ENCODE results near the gene SLC16A10. TPM values are rescaled to one million over a fixed set of nuclear protein-coding genes. Genes with fewer than 3 reads are reported as not detected.

The SLC16A10 gene
- total and polyA plus RNA-seq, 2 donors (not counting 3 experiments of a cell fraction or from before 2014, with no cell fraction given), result not detected

DNA sequence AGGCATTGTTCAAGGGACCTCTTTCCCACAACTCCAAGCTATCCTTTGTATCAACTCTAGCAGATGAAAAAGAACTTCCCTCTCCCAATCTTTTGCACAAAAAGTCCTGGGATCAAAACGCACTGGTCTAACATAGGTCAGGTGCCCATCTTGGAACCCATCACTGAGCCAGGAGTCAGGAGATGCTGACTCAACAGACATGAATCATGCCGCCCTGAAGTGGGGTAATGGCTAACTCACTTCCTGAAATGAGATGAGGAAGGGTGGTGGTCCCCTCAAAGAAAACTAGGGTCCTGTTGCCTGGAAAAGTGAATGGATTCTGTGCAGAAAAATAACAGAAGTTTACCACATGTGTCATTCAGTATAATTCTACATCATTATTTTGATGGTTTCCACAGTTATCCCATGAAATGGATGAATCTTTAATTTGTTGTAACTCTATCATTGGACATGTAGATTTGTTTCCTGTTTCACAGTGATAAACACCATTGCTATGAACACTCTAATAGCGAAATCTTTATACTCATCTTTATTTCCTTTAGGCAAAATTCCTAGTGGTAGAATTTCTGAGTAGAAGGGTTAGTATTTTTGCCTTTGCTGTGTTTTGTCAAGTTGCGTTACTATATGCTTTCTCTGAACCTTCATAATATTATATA, 151.3 kb downstream of the SLC16A10 start:
- DNase-seq (ENCODE audit: low read depth, low spot score) (peak; percentile 37), FAIRE-seq (no peak)
- no TSS peak for BruUV-seq (replicated peaks)
- H3K36me3 ChIP-seq (ENCODE audit: control insufficient read depth in 2 of 2, extremely low read depth in 1 of 2, insufficient read depth in 2 of 2, low read length in 2 of 2), result no peaks in the 10 kb centered on the region
- peaks cover 0 to 3% of the 10 kb centered on the region in 2 experiments for H3K27me3 ChIP-seq (ENCODE audit: control insufficient read depth in 2 of 2, insufficient read depth in 2 of 2, low read length in 2 of 2)
- no peaks in the 10 kb centered on the region for H3K9me1 ChIP-seq (replicated peaks; ENCODE audit: control insufficient read depth, extremely low read depth, insufficient read depth, low read length)
- no peaks in the 10 kb centered on the region for H3K79me2 ChIP-seq (ENCODE audit: control insufficient read depth, insufficient read depth, low read length)
- no peak overlapping the region for H3K27ac ChIP-seq (ENCODE audit: insufficient read depth, low read depth, low read length)
- H3K4me1 ChIP-seq (ENCODE audit: control insufficient read depth, extremely low read depth, insufficient read depth, low read length), result peaks cover 3% of the 10 kb centered on the region
- intact Hi-C loops (cut with micrococcal nuclease), result no loop called here
- H4K20me1 ChIP-seq (replicated peaks; ENCODE audit: control insufficient read depth, extremely low read depth, insufficient read depth, low read length), result no peaks in the 10 kb centered on the region
- ChIA-PET CTCF (interaction anchor here (1.3 kb wide), 1 partner anchor 18 kb away, joined by 4 read pairs; no protein-coding TSS in a partner anchor), POLR2A (interaction anchor here (0.7 kb wide), 1 partner anchor 369 kb away, joined by 4 read pairs; no protein-coding TSS in a partner anchor)
- dilution Hi-C loops (cut with MboI; ENCODE audit: extremely low pct_ligation_motif_present, low sequenced_read_pairs), result no loop called here
- no peak overlapping the region for H3K9ac ChIP-seq (replicated peaks; ENCODE audit: extremely low read depth, insufficient read depth, low read length)
- TF ChIP-seq FOS (IDR thresholded peaks at IDR 0.05; ENCODE audit: borderline replicate concordance, insufficient read depth, low read length) (peak; percentile 70), GATA2 (IDR thresholded peaks at IDR 0.05; ENCODE audit: insufficient read depth, insufficient read length, low read depth, low read length) (no peak)
- no peaks in the 10 kb centered on the region for H3K9me3 ChIP-seq (replicated peaks; ENCODE audit: control insufficient read depth, insufficient read depth, low read length)
- H3K4me2 ChIP-seq (ENCODE audit: insufficient read depth, low read length), result no peak overlapping the region
- peak overlapping the region; percentile 19 for H2AFZ ChIP-seq (ENCODE audit: low read depth, low read length)
- no peak overlapping the region for H3K4me3 ChIP-seq (replicated peaks in 1 of 3; ENCODE audit: insufficient read depth in 1 of 3, low read depth in 1 of 3, low read length in 3 of 3)

DNA sequence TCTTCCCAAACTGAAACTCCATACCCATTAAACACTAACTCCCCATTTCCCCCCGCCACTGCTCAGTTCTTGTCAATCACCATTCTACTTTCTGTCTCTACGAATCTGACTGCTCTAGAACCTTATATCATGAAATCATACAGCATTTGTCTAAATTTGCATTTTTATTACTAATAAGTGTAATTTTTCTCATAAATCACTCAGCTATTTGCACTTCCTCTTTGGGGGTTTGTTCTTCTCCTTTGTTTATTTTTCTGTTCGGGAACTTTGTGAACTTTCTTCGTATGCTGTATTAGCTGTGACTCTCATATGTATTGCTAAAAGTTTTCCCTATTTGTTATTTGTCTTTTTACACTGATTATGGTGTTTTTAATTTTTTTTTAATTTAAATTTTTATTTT, 152.2 kb downstream of the SLC16A10 start:
- H3K36me3 ChIP-seq (ENCODE audit: control insufficient read depth in 2 of 2, extremely low read depth in 1 of 2, insufficient read depth in 2 of 2, low read length in 2 of 2), result no peaks in the 10 kb centered on the region
- BruUV-seq (replicated peaks), result no TSS peak
- intact Hi-C loops (cut with micrococcal nuclease), result no loop called here
- H2AFZ ChIP-seq (ENCODE audit: low read depth, low read length), result peak overlapping the region; percentile 61
- DNase-seq (ENCODE audit: low read depth, low spot score) (no peak), FAIRE-seq (no peak)
- H3K27ac ChIP-seq (ENCODE audit: insufficient read depth, low read depth, low read length), result no peak overlapping the region
- no peak overlapping the region for H3K4me3 ChIP-seq (replicated peaks in 1 of 3; ENCODE audit: insufficient read depth in 1 of 3, low read depth in 1 of 3, low read length in 3 of 3)
- peaks cover 0 to 2% of the 10 kb centered on the region in 2 experiments for H3K27me3 ChIP-seq (ENCODE audit: control insufficient read depth in 2 of 2, insufficient read depth in 2 of 2, low read length in 2 of 2)
- dilution Hi-C loops (cut with MboI; ENCODE audit: extremely low pct_ligation_motif_present, low sequenced_read_pairs), result no loop called here
- no peaks in the 10 kb centered on the region for H4K20me1 ChIP-seq (replicated peaks; ENCODE audit: control insufficient read depth, extremely low read depth, insufficient read depth, low read length)
- peaks cover 3% of the 10 kb centered on the region for H3K4me1 ChIP-seq (ENCODE audit: control insufficient read depth, extremely low read depth, insufficient read depth, low read length)
- no peaks in the 10 kb centered on the region for H3K9me3 ChIP-seq (replicated peaks; ENCODE audit: control insufficient read depth, insufficient read depth, low read length)
- TF ChIP-seq EZH2 (IDR thresholded peaks at IDR 0.05; ENCODE audit: borderline replicate concordance, low read depth, low read length, severe bottlenecking) (no peak), POLR2AphosphoS5 (IDR thresholded peaks at IDR 0.05; ENCODE audit: insufficient read depth, low read depth, low read length) (no peak), FOS (IDR thresholded peaks at IDR 0.05; ENCODE audit: borderline replicate concordance, insufficient read depth, low read length) (no peak), GATA2 (IDR thresholded peaks at IDR 0.05; ENCODE audit: insufficient read depth, insufficient read length, low read depth, low read length) (no peak), MYC (IDR thresholded peaks at IDR 0.05; ENCODE audit: low read depth, low read length) (no peak), JUN (IDR thresholded peaks at IDR 0.05; ENCODE audit: borderline replicate concordance, insufficient read depth, insufficient read length, low read depth) (no peak), POLR2A (IDR thresholded peaks at IDR 0.05; ENCODE audit: low read depth, low read length) (no peak)
- TF ChIP-seq, protein P1, sequence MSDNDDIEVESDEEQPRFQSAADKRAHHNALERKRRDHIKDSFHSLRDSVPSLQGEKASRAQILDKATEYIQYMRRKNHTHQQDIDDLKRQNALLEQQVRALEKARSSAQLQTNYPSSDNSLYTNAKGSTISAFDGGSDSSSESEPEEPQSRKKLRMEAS (IDR thresholded peaks at IDR 0.05; ENCODE audit: insufficient read depth, insufficient read length), result no peak
- TF ChIP-seq, protein P2, sequence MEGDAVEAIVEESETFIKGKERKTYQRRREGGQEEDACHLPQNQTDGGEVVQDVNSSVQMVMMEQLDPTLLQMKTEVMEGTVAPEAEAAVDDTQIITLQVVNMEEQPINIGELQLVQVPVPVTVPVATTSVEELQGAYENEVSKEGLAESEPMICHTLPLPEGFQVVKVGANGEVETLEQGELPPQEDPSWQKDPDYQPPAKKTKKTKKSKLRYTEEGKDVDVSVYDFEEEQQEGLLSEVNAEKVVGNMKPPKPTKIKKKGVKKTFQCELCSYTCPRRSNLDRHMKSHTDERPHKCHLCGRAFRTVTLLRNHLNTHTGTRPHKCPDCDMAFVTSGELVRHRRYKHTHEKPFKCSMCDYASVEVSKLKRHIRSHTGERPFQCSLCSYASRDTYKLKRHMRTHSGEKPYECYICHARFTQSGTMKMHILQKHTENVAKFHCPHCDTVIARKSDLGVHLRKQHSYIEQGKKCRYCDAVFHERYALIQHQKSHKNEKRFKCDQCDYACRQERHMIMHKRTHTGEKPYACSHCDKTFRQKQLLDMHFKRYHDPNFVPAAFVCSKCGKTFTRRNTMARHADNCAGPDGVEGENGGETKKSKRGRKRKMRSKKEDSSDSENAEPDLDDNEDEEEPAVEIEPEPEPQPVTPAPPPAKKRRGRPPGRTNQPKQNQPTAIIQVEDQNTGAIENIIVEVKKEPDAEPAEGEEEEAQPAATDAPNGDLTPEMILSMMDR (IDR thresholded peaks at IDR 0.05; ENCODE audit: extremely low read depth in 1 of 2, insufficient read depth in 1 of 2, low read depth in 1 of 2, low read length in 2 of 2), result no peak
- ChIA-PET POLR2A (interaction anchor here (0.7 kb wide), 1 partner anchor 368 kb away, joined by 4 read pairs; no protein-coding TSS in a partner anchor), CTCF (interaction anchor here (0.9 kb wide), 1 partner anchor 19 kb away, joined by 4 read pairs; a partner anchor contains a TSS)
- no peaks in the 10 kb centered on the region for H3K79me2 ChIP-seq (ENCODE audit: control insufficient read depth, insufficient read depth, low read length)
- no peak overlapping the region for H3K4me2 ChIP-seq (ENCODE audit: insufficient read depth, low read length)
- no peaks in the 10 kb centered on the region for H3K9me1 ChIP-seq (replicated peaks; ENCODE audit: control insufficient read depth, extremely low read depth, insufficient read depth, low read length)
- H3K9ac ChIP-seq (replicated peaks; ENCODE audit: extremely low read depth, insufficient read depth, low read length), result no peak overlapping the region

Measured in endothelial cell of umbilical vein (primary cell).